Fibroblast of the aortic adventitia (primary cell): ENCODE results near the gene COL8A1. TPM values are rescaled to one million over a fixed set of nuclear protein-coding genes. Genes with fewer than 3 reads are reported as not detected.
A peak's percentile ranks its signal among the peaks of the same experiment; 100 is the strongest.

ENCODE experiments used
- DNase-seq: peaks from one replicate; pipeline ENCODE4 v3.0.0-alpha.2; 2010; ENCODE audit warnings: low read depth
- H3K4me3 ChIP-seq: 2 replicates; pipeline ENCODE4 v1.5.1; 2011; ENCODE audit warnings: low read depth, mild to moderate bottlenecking, control low read depth, low read length, moderate library complexity
- total RNA-seq: library from RNA; depleted of rRNA; stranded (reverse); fragments of >200 nt; gene quantifications from 2 replicates; pipeline ENCODE4 v1.2.3, GENCODE V29; 2012; ENCODE audit warnings: low replicate concordance
- TF ChIP-seq, protein P1 (sequence below): IDR thresholded peaks from 2 replicates; pipeline ENCODE4 v1.5.1; 2011; ENCODE audit warnings: mild to moderate bottlenecking, low read length, control low read depth, inconsistent platforms; ENCODE audit not compliant: insufficient read depth

The COL8A1 gene
- total RNA-seq, 1 donor, result 25.1 TPM

DNA sequence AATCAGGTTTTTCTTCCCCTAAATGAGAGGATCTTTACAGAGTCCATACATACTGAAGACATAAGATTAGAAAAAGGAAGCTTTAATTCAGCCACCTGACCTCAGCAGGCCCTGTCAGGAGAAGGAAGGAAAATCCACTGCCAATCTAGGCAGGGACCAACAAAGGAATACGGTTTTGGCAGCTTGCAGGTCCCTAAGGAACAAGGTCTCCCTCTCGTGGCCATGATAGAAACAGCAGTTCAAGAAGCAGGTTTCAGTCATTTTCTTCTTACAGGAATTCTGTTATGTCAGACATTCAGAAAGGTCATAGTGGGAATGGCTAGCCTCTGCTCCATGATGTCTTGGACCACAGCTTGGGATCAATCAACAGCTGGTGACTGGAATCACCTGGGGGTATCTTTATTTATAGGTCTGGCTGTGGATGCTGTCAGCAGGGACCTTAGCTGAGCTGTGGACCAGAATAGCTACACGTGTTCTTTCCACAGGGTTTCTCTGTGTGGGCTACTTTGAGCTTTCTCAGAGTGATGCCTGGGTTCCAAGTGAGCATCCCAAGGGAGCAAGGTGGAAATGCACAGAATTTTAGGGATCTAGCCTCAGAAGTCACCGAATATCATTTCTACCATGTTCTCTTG is 169.9 kb downstream of the COL8A1 start:
- DNase-seq, result peak; percentile 86
- TF ChIP-seq, protein P1, sequence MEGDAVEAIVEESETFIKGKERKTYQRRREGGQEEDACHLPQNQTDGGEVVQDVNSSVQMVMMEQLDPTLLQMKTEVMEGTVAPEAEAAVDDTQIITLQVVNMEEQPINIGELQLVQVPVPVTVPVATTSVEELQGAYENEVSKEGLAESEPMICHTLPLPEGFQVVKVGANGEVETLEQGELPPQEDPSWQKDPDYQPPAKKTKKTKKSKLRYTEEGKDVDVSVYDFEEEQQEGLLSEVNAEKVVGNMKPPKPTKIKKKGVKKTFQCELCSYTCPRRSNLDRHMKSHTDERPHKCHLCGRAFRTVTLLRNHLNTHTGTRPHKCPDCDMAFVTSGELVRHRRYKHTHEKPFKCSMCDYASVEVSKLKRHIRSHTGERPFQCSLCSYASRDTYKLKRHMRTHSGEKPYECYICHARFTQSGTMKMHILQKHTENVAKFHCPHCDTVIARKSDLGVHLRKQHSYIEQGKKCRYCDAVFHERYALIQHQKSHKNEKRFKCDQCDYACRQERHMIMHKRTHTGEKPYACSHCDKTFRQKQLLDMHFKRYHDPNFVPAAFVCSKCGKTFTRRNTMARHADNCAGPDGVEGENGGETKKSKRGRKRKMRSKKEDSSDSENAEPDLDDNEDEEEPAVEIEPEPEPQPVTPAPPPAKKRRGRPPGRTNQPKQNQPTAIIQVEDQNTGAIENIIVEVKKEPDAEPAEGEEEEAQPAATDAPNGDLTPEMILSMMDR, result peak; percentile 92
- no peak overlapping the region for H3K4me3 ChIP-seq

DNA sequence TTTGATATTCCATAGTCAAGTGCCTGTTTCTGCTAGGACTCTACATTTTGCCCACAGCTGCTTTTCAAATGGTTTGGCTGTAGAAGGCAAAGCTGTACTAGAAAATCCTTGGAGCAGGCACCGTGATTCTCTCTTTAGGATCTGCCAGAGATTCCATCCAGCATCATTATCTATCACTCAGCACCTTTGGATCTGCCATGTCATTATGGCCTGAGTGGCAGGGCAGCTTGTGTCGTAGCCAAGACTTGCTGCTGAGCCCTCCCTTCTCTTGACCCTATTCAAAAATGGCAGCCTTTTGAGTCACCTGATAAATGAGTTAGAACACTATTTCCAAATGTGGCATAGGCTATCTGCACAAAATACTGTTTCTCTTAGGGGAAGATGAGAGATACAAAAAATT is 171.2 kb downstream of the COL8A1 start:
- DNase-seq, result no peak
- H3K4me3 ChIP-seq, result no peak overlapping the region
- TF ChIP-seq, protein P1, result no peak

DNA sequence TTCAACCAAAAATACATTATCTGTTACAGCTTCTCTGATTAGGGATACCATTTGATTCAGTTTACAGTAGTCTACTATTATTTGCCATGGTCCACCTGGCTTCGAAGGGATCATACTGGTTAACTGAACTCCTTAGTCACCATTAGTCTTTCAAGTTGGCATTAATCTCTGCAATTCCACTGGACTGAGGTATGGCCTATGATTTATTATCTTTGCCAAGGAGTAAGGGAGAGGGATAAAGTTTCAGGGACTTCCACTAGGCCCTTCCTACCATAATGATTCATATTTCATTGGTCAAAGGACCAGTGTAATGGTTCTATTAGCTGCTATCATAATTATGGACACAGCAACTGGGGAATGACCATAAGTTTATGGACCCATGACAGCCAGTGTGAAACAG is 172.0 kb downstream of the COL8A1 start:
- DNase-seq, result no peak
- TF ChIP-seq, protein P1, result no peak
- H3K4me3 ChIP-seq, result no peak overlapping the region

DNA sequence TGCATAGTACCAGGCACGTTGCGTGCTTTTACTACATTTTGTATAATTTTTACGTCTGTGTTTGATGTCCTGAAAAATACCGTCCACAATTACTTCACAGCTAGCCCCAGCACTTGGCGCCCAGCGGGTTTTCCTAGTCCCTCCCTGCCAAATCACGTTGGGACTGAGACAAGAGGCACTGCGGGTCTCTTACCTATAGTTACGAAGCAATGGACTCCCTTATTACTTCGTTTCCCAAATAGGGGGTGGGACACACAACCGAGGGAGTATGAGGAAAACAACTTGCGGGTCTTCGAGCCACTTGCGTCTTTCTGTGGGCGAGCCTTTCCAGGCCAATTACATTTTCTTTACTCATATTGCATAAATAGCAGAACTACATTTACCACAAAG is 178.6 kb downstream of the COL8A1 start:
- DNase-seq, result no peak
- TF ChIP-seq, protein P1, result no peak
- peak overlapping the region; percentile 88 for H3K4me3 ChIP-seq

DNA sequence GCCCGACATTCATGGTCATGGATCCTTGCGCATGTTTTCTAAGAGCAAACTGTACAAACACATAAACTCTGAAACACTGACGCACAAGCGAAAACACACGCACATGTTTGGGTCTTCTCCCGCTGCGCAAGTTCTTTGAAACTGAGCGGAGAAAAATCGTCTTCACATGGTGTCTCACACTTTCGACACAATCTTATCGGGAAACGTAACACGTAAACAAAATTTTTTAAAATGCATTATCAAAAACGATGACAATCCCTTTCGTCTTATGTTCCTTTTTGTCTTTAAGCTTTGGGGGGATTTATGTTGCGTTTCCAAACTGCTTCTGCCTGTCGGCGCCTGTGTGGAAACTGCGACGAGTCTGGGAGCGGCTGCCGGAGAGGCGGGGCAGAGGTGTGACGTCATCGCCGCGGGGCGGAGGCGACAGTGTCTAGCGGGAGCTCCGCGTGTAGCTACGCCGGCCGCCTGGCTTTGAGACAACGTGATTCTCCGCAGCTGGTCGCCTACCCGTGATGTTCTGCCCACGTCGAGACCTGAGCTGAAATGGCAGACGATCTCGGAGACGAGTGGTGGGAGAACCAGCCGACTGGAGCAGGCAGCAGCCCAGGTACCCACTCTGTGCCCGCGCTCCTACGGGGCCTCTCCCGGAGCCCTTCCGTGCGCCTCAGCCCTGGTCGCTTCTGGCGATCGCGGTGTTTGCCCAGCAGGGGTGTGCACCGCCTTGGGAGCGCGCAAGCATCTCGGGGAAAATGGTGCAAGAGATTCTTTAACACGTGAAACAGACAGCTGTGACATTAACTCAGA is 179.2 kb downstream of the COL8A1 start, which contains the start of gene CMSS1:
TSS of gene CMSS1 (plus strand) at position 426 of the 804 bp plus-strand sequence.
- peak; percentile 93 for DNase-seq
- H3K4me3 ChIP-seq, result peak within 1 kb of the TSS; percentile 88
- TF ChIP-seq, protein P1, result peak; percentile 45

DNA sequence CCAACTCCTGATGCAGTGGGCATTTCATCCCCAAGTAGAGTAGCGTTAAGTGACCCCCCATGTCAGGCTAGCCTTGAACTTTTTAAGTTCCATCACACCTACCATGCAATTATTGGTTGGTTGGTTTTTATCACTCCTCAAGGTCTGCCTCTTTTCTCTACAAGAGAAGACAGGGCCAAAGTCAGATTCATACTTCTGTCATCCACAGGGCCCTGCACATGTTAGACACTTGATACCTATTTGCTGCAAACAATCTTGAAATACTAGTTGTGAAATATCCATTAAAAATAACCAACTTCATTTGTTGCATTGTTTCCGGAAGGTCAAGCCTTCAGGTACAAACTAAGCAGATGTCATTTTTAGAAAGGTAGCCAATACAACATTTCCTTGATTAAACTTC is 180.4 kb downstream of the COL8A1 start:
- DNase-seq, result no peak
- TF ChIP-seq, protein P1, result no peak
- H3K4me3 ChIP-seq, result peak overlapping the region; percentile 88
